Left lung (tissue), 10 donors: ENCODE measurements around the gene SMCO3. TPM values are rescaled to one million over a fixed set of nuclear protein-coding genes. Genes with fewer than 3 reads are reported as not detected.

Experiments
- ATAC-seq: fragments of 200-7000 bp; cut with Tn5 transposase; one replicate; pipeline ENCODE4 v1.9.1; 2020; ENCODE audit warnings: moderate library complexity
- DNase-seq, 4 donors: peaks; one replicate each; pipeline ENCODE4 v3.0.0-alpha.2; 2013 to 2020
- H3K27ac ChIP-seq, 2 donors: fragments of 200-600 bp; sonication (generic) in 1 of 2; one replicate each; pipeline versions ENCODE4 v1.5.0 to v1.8.0; 2020 to 2021
- H3K27me3 ChIP-seq, 2 donors: fragments of 200-600 bp; sonication (generic) in 1 of 2; one replicate each; pipeline versions ENCODE4 v1.5.0 to v1.8.0; 2020 to 2021
- H3K36me3 ChIP-seq, 2 donors: fragments of 200-600 bp; sonication (generic) in 1 of 2; one replicate each; pipeline versions ENCODE4 v1.5.0 to v1.8.0; 2020 to 2021
- H3K4me1 ChIP-seq, 2 donors: fragments of 200-600 bp; one replicate each; pipeline ENCODE4 v1.8.0; 2021
- H3K4me3 ChIP-seq, 2 donors: fragments of 200-600 bp; sonication (generic) in 1 of 2; one replicate each; pipeline versions ENCODE4 v1.5.0 to v1.8.0; 2020 to 2021; ENCODE audit warnings: mild to moderate bottlenecking in 1 of 2
- H3K9me3 ChIP-seq, 2 donors: fragments of 200-600 bp; sonication (generic) in 1 of 2; one replicate each; pipeline versions ENCODE4 v1.5.0 to v1.8.0; 2020 to 2021
- CTCF ChIP-seq, 2 donors: fragments of 200-600 bp; sonication (generic) in 1 of 2; IDR thresholded peaks; one replicate each; pipeline versions ENCODE4 v1.5.0 to v1.8.0; 2021; ENCODE audit warnings: antibody characterized with exemption in 2 of 2
- intact Hi-C, 2 donors: fragments of 100-400 bp; cut with DNase I; formaldehyde crosslinking; loops; one replicate each; pipeline versions ENCODE4 v1.11.2 to v1.14.2; 2022
- polyA plus RNA-seq, 6 donors: library from polyadenylated mRNA; unstranded; fragments of 120-200 nt; gene quantifications; one replicate each; pipeline ENCODE4 v1.2.1, GENCODE V29; 2013; ENCODE audit not compliant: insufficient read length in 6 of 6
- total RNA-seq, 2 donors: library from RNA; stranded (reverse); fragmentation: NEBNext Ultra II Directional; extraction: Animal tissue kit (Norgen Biotek cat#: 25700); gene quantifications; one replicate each; pipeline ENCODE4 v1.2.1, GENCODE V29; 2021
- donor health status: DM: no; HTN: yes; CAD: no.
- donor health status: DM: no; HTN: no; CAD: no.

The SMCO3 gene
- total and polyA plus RNA-seq, 8 donors, result 0.28 to 1.1 (median 0.59) TPM

- peak; percentile 50 for ATAC-seq
Observed at GRCh38 chr12:14756334-14757143, 57.4 kb downstream of the SMCO3 start.

More at GRCh38 chr12:14756334-14757143, 57.4 kb downstream of the SMCO3 start:
- Histone ChIP-seq H3K36me3 (no peaks in the 10 kb centered on the region), H3K27me3 (no peaks in the 10 kb centered on the region), H3K4me3 (no peak overlapping the region), H3K27ac (no peak overlapping the region), H3K4me1 (no peaks in the 10 kb centered on the region), H3K9me3 (peaks cover 0 to 4% of the 10 kb centered on the region in 2 donors)
- intact Hi-C loops, result no loop called here
- TF ChIP-seq CTCF (IDR thresholded peaks at IDR 0.05), result peak in 1 of 2 donors; percentile 33
- no peak for DNase-seq

Other genes starting within 250 kb of the SMCO3 start
- gene PLBD1, start 246.3 kb downstream of the SMCO3 start, total RNA-seq, result 10 to 100 TPM; 29.3 to 44.8 TPM
- 10 to 100 TPM; 26.3 to 34.8 (median 30.5) TPM for gene PLBD1, start 246.3 kb downstream of the SMCO3 start, polyA plus RNA-seq
- not detected for gene GUCY2C, start 117.6 kb downstream of the SMCO3 start, total RNA-seq
- gene GUCY2C, start 117.6 kb downstream of the SMCO3 start, polyA plus RNA-seq, result under 1 TPM; 0.40 to 0.64 (median 0.50) TPM
- 10 to 100 TPM; 38.6 to 53.5 TPM for gene WBP11, start 10.7 kb downstream of the SMCO3 start, total RNA-seq
- 100 to 1,000 TPM in 2 of 6 donors, 10 to 100 TPM in 4; 87.5 to 105 (median 96.6) TPM for gene WBP11, start 10.7 kb downstream of the SMCO3 start, polyA plus RNA-seq
- gene C12orf60, start 10.5 kb downstream of the SMCO3 start, total RNA-seq, result 1 to 10 TPM in 1 of 2 donors, under 1 TPM in 1; 0.81 to 1.2 TPM
- 1 to 10 TPM; 2.6 to 3.7 (median 2.8) TPM for gene C12orf60, start 10.5 kb downstream of the SMCO3 start, polyA plus RNA-seq
- 1 to 10 TPM; 2.7 to 3.1 TPM for gene ART4, start 29.3 kb upstream of the SMCO3 start, total RNA-seq
- under 1 TPM; 0.11 to 0.52 (median 0.18) TPM for gene ART4, start 29.3 kb upstream of the SMCO3 start, polyA plus RNA-seq
- gene MGP, start 71.7 kb upstream of the SMCO3 start, total RNA-seq, result 100 to 1,000 TPM; 651 to 789 TPM
- 100 to 1,000 TPM in 1 of 6 donors, 10 to 100 TPM in 5; 78.8 to 102 (median 82.6) TPM for gene MGP, start 71.7 kb upstream of the SMCO3 start, polyA plus RNA-seq
- 10 to 100 TPM in 1 of 2 donors, 1 to 10 TPM in 1; 5.3 to 16.2 TPM for gene ERP27, start 124.4 kb upstream of the SMCO3 start, total RNA-seq
- gene ERP27, start 124.4 kb upstream of the SMCO3 start, polyA plus RNA-seq, result 10 to 100 TPM in 2 of 6 donors, 1 to 10 TPM in 4; 3.0 to 14.8 (median 8.4) TPM
- 100 to 1,000 TPM; 168 to 314 TPM for gene ARHGDIB, start 147.4 kb upstream of the SMCO3 start, total RNA-seq
- gene ARHGDIB, start 147.4 kb upstream of the SMCO3 start, polyA plus RNA-seq, result 10 to 100 TPM; 60.9 to 79.9 (median 73.9) TPM
- gene PDE6H, start 158.9 kb upstream of the SMCO3 start, total RNA-seq, result not detected
- gene PDE6H, start 158.9 kb upstream of the SMCO3 start, polyA plus RNA-seq, result not detected